ENCODE data around the gene CLSTN1. TPM values are rescaled to one million over a fixed set of nuclear protein-coding genes. Genes with fewer than 3 reads are reported as not detected.

Gene CLSTN1
- total and polyA plus RNA-seq, 2 of the 8 experiments (the other 6 are each of a cell fraction or from before 2014, with no cell fraction given): 34.2 to 97.4 TPM

DNA sequence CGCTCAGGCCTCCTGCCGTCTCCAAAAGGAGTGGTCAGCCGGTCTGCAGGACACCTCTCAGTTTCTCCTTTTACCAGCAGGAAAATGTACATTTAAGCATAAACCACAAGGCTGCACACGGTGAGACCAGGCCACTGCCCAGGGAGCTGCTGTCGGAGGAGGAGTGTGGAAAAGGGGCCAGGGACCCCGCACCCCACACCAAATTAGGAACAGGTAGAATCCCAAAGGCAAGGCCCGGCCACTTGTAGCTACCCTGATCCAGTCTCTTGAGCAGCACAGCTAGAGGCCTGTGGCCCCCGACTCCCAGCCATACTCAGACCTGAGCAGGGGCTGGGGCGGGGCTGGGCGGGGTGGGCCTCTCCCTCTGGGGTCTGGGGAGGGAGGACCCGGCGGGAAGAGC, 94.2 kb downstream of the CLSTN1 start:
- no peak overlapping the region for H3K4me3 ChIP-seq (ENCODE audit: extremely low read depth in 1 of 4, insufficient read depth in 2 of 4, low read depth in 3 of 4, low read length in 4 of 4)
- no peak overlapping the region for H2BK120ac ChIP-seq (replicated peaks; ENCODE audit: low read depth, low read length)
- H3K14ac ChIP-seq (ENCODE audit: insufficient read length): no peak overlapping the region
- H2BK20ac ChIP-seq (ENCODE audit: low read length): no peak overlapping the region
- H3K4me1 ChIP-seq (replicated peaks in 1 of 4; ENCODE audit: control insufficient read depth in 3 of 4, insufficient read depth in 4 of 4, low read length in 3 of 4): peaks cover 0 to 3% (median 0%) of the 10 kb centered on the region in 4 experiments; a peak in 2 of 7 replicates
- H3K36me3 ChIP-seq (ENCODE audit: control insufficient read depth in 2 of 4, insufficient read depth in 4 of 4, low read length in 3 of 4): peaks cover 19 to 59% (median 43%) of the 10 kb centered on the region in 4 experiments
- H3K23ac ChIP-seq (ENCODE audit: insufficient read length): no peak overlapping the region
- no peak overlapping the region for H3K56ac ChIP-seq (replicated peaks; ENCODE audit: insufficient read length, low read depth, low read length)
- H3K27ac ChIP-seq (ENCODE audit: low read depth, low read length): no peak overlapping the region
- no peak overlapping the region for H2BK15ac ChIP-seq (ENCODE audit: low read length)
- H2BK12ac ChIP-seq (ENCODE audit: low read depth, low read length): no peak overlapping the region
- H3K23me2 ChIP-seq (ENCODE audit: low read depth, low read length): no peaks in the 10 kb centered on the region
- no peak for DNase-seq (ENCODE audit: low read depth in 1 of 2, low spot score in 2 of 2)
- H4K8ac ChIP-seq (ENCODE audit: extremely low read depth, insufficient read depth, low read length): no peak overlapping the region
- POLR2A ChIA-PET (ENCODE audit: partially characterized antibody): interaction anchor here (2.0 kb wide), 1 partner anchor 12 kb away, joined by 4 read pairs; no protein-coding TSS in a partner anchor
- FAIRE-seq: no peak
- no peak overlapping the region for H2AFZ ChIP-seq (ENCODE audit: low read length)
- no peak overlapping the region for H3K9ac ChIP-seq (replicated peaks in 1 of 4; ENCODE audit: extremely low read depth in 1 of 4, low read depth in 3 of 4, low read length in 3 of 4)
- no peak overlapping the region for H2AK5ac ChIP-seq (ENCODE audit: low read depth, low read length)
- no peaks in the 10 kb centered on the region for H3K27me3 ChIP-seq (replicated peaks in 1 of 4; ENCODE audit: control insufficient read depth in 3 of 4, extremely low read depth in 1 of 4, insufficient read depth in 3 of 4, low read length in 3 of 4)
- H3K4me2 ChIP-seq (ENCODE audit: insufficient read depth in 1 of 2, low read depth in 2 of 2, low read length in 2 of 2): no peak overlapping the region
- H3K79me2 ChIP-seq (ENCODE audit: control insufficient read depth in 1 of 2, insufficient read depth in 2 of 2, low read length in 2 of 2): no peaks in the 10 kb centered on the region
- H4K91ac ChIP-seq (replicated peaks; ENCODE audit: insufficient read length, low read length): no peak overlapping the region
- peaks cover 0 to 9% of the 10 kb centered on the region in 2 experiments for H4K20me1 ChIP-seq (replicated peaks in 1 of 2; ENCODE audit: control insufficient read depth in 1 of 2, insufficient read depth in 2 of 2, low read length in 2 of 2)
- peaks cover 0 to 4% of the 10 kb centered on the region in 2 experiments; a peak in 2 of 4 replicates for H3K9me3 ChIP-seq (ENCODE audit: insufficient read depth in 2 of 2, low read depth in 1 of 2, low read length in 1 of 2)
- no peak overlapping the region for H3K4ac ChIP-seq (replicated peaks; ENCODE audit: insufficient read length, low read depth, low read length)
- CTCF ChIA-PET (ENCODE audit: partially characterized antibody): interaction anchor here (0.7 to 3.3 kb wide), 5 partner anchors 8 to 114 kb away, joined by 3 to 18 read pairs (median 5); no protein-coding TSS in a partner anchor
- no peak overlapping the region for H2BK5ac ChIP-seq (ENCODE audit: low read depth, low read length)
- 84% methylated on average over 10 of the region's 12 CpGs; no CpG with 5 or more reads in 1 of the 2 experiments for WGBS, 2 experiments (ENCODE audit: extremely low coverage in 1 of 2, insufficient coverage in 1 of 2, insufficient read length in 1 of 2, insufficient replicate concordance in 2 of 2, low coverage in 1 of 2, low lambda C conversion rate in 2 of 2, missing lambda C conversion rate in 1 of 2)
- H4K5ac ChIP-seq (ENCODE audit: insufficient read length, low read depth, low read length): no peak overlapping the region
- H3K18ac ChIP-seq (ENCODE audit: extremely low read depth, low read length): no peak overlapping the region
- no peaks in the 10 kb centered on the region for H3K79me1 ChIP-seq (ENCODE audit: low read depth, low read length)
- TF ChIP-seq TAF1 (IDR thresholded peaks at IDR 0.05; ENCODE audit: low read depth, low read length) (no peak), GTF2F1 (IDR thresholded peaks at IDR 0.05; ENCODE audit: borderline replicate concordance, low read depth, low read length) (no peak), CBX5 (IDR thresholded peaks at IDR 0.05; ENCODE audit: low read depth, low read length) (no peak), CHD2 (IDR thresholded peaks at IDR 0.05; ENCODE audit: low read length) (no peak), POLR2AphosphoS5 (IDR thresholded peaks at IDR 0.05; ENCODE audit: low read depth, low read length) (no peak), EGR1 (IDR thresholded peaks at IDR 0.05; ENCODE audit: borderline replicate concordance, low read depth, low read length) (no peak), KDM4A (IDR thresholded peaks at IDR 0.05; ENCODE audit: low read depth, low read length, severe bottlenecking) (no peak), ZNF274 (IDR thresholded peaks at IDR 0.05; ENCODE audit: borderline replicate concordance, extremely low read depth, low read length) (no peak), SAP30 (IDR thresholded peaks at IDR 0.05; ENCODE audit: insufficient read depth, insufficient replicate concordance, low read length) (no peak), BRCA1 (IDR thresholded peaks at IDR 0.05; ENCODE audit: low read depth, low read length) (no peak)
- TF ChIP-seq, protein P1, sequence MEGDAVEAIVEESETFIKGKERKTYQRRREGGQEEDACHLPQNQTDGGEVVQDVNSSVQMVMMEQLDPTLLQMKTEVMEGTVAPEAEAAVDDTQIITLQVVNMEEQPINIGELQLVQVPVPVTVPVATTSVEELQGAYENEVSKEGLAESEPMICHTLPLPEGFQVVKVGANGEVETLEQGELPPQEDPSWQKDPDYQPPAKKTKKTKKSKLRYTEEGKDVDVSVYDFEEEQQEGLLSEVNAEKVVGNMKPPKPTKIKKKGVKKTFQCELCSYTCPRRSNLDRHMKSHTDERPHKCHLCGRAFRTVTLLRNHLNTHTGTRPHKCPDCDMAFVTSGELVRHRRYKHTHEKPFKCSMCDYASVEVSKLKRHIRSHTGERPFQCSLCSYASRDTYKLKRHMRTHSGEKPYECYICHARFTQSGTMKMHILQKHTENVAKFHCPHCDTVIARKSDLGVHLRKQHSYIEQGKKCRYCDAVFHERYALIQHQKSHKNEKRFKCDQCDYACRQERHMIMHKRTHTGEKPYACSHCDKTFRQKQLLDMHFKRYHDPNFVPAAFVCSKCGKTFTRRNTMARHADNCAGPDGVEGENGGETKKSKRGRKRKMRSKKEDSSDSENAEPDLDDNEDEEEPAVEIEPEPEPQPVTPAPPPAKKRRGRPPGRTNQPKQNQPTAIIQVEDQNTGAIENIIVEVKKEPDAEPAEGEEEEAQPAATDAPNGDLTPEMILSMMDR (IDR thresholded peaks at IDR 0.05; ENCODE audit: control extremely low read depth in 1 of 3, insufficient read depth in 1 of 3, low read depth in 1 of 3, low read length in 3 of 3): no peak

Measured in H1 (cell line).